Activated gamma-delta T cell treated with Interleukin-2 at 50 U/mL for 16 hours (primary cell): ENCODE data around the gene TFPT.
"Not testable (repeated sequence)": the region's sequence is repeated elsewhere in the genome, so short reads cannot be mapped to it uniquely, and the experiment has no call there.

ENCODE experiments used
- DNase-seq: peaks from one replicate; pipeline ENCODE4 v3.0.0-alpha.2; 2020

The TFPT gene

GRCh38 chr19:54114340-54115108 lies 933 bp downstream of the TFPT start:
- peak; percentile 49 for DNase-seq

- no peak for DNase-seq
Observed at GRCh38 chr19:54109651-54110050, 5.8 kb downstream of the TFPT start.

- no peak for DNase-seq
Observed at GRCh38 chr19:54108496-54108895, 7.0 kb downstream of the TFPT start.

- DNase-seq, result no peak
Observed at GRCh38 chr19:54107876-54108490, 7.5 kb downstream of the TFPT start.

GRCh38 chr19:54106716-54107115 lies 8.7 kb downstream of the TFPT start:
- no peak for DNase-seq

- no peak for DNase-seq
Observed at GRCh38 chr19:54105796-54106195, 9.7 kb downstream of the TFPT start.

- DNase-seq, result no peak
Observed at GRCh38 chr19:54104998-54105715, 10.3 kb downstream of the TFPT start.

GRCh38 chr19:54102421-54103169 lies 12.9 kb downstream of the TFPT start, which contains the start of gene NDUFA3:
NDUFA3 (plus strand) TSS chr19:54102855; CDS start chr19:54102879, 24 bp downstream.
- DNase-seq, result peak; percentile 97

GRCh38 chr19:54100561-54100960 lies 14.9 kb downstream of the TFPT start, which contains the start of gene OSCAR:
OSCAR (minus strand) TSS chr19:54100803; CDS start chr19:54100792, 11 bp downstream.
- no peak for DNase-seq

GRCh38 chr19:54099903-54100255 lies 15.6 kb downstream of the TFPT start:
- DNase-seq, result not testable (repeated sequence)

GRCh38 chr19:54099190-54099902 lies 16.1 kb downstream of the TFPT start:
- no peak for DNase-seq

- peak; percentile 21 for DNase-seq
Observed at GRCh38 chr19:54096617-54097106, 18.8 kb downstream of the TFPT start.

- DNase-seq, result peak; percentile 52
Observed at GRCh38 chr19:54095859-54096616, 19.4 kb downstream of the TFPT start.

- no peak for DNase-seq
Observed at GRCh38 chr19:54095136-54095858, 20.2 kb downstream of the TFPT start.

- no peak for DNase-seq
Observed at GRCh38 chr19:54094426-54095000, 20.9 kb downstream of the TFPT start.

- no peak for DNase-seq
Observed at GRCh38 chr19:54084410-54084809, 31.0 kb downstream of the TFPT start.

- DNase-seq, result no peak
Observed at GRCh38 chr19:54081032-54081431, 34.4 kb downstream of the TFPT start, which contains the start of gene TARM1. TARM1 (minus strand) TSS chr19:54081365; CDS start chr19:54081340, 25 bp downstream.

GRCh38 chr19:54077334-54077733 lies 38.1 kb downstream of the TFPT start:
- no peak for DNase-seq

GRCh38 chr19:54074851-54075250 lies 40.6 kb downstream of the TFPT start:
- DNase-seq, result no peak

- DNase-seq, result no peak
Observed at GRCh38 chr19:54073829-54074228, 41.6 kb downstream of the TFPT start.
